ENCODE results near the gene TPRX2. TPM values are rescaled to one million over a fixed set of nuclear protein-coding genes. Genes with fewer than 3 reads are reported as not detected.

Gene TPRX2
- total and polyA plus RNA-seq, 2 donors (not counting 1 experiment from before 2014, with no cell fraction given): not detected

DNA sequence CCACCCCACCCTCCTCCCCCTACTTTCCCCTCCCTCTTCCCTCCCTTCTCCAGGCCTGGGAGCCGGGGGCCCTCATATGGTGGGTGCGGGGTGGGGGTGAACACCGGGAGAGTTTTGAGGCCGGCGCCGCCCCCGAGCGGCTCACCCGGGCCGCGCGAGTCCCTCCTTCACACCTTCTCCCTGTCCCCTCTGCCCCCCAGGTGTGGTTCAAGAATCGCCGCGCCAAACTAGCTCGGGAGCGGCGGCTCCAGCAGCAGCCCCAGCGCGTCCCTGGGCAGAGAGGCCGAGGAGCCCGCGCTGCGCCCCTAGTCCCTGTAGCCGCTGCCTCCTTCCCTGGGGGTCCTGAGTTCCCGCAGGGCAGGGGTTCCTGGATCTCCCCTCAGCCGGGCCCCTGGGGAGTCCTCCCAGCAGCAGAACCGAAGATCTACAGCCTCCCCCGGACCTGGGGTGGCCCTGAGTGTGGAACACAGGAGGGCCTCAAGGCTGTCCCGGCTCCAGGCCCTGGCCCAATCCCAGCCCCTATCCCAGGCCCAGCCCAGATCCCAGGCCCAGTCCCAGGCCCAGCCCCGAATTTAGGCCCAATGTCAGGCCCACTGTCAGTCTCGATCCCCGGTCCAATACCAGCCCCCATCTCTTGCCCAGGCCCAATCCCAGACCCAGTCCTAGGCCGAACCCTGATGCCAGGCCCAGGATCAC lies 1.7 kb downstream of the TPRX2 start:
- Histone ChIP-seq H3K4me1 (ENCODE audit: control insufficient read depth, extremely low read depth, insufficient read depth, low read length) (no peaks in the 10 kb centered on the region), H3K27ac (ENCODE audit: insufficient read depth, low read length) (no peak overlapping the region), H3K4me3 (replicated peaks in 1 of 4; ENCODE audit: control extremely low read depth in 1 of 4, insufficient read depth in 1 of 4, low read depth in 3 of 4, low read length in 4 of 4) (no peak overlapping the region), H3K27me3 (ENCODE audit: control insufficient read depth, insufficient read depth, low read length) (no peaks in the 10 kb centered on the region), H3K36me3 (ENCODE audit: control insufficient read depth, insufficient read depth, low read length) (no peaks in the 10 kb centered on the region), H3K79me2 (ENCODE audit: control insufficient read depth, insufficient read depth, low read length) (no peaks in the 10 kb centered on the region), H3K4me2 (ENCODE audit: extremely low read depth, insufficient read depth, low read length) (no peak overlapping the region), H3K9me3 (ENCODE audit: control insufficient read depth, insufficient read depth, low read depth, low read length) (no peaks in the 10 kb centered on the region), H4K20me1 (ENCODE audit: control insufficient read depth, extremely low read depth, insufficient read depth, low read length) (no peaks in the 10 kb centered on the region), H2AFZ (ENCODE audit: low read length) (no peak overlapping the region), H3K9ac (ENCODE audit: insufficient read depth, low read length) (no peak overlapping the region)
- no peak for DNase-seq (ENCODE audit: low read depth in 2 of 2)
- TF ChIP-seq EZH2 (IDR thresholded peaks at IDR 0.05; ENCODE audit: low read length, missing control alignments): no peak
- TF ChIP-seq, protein P1, sequence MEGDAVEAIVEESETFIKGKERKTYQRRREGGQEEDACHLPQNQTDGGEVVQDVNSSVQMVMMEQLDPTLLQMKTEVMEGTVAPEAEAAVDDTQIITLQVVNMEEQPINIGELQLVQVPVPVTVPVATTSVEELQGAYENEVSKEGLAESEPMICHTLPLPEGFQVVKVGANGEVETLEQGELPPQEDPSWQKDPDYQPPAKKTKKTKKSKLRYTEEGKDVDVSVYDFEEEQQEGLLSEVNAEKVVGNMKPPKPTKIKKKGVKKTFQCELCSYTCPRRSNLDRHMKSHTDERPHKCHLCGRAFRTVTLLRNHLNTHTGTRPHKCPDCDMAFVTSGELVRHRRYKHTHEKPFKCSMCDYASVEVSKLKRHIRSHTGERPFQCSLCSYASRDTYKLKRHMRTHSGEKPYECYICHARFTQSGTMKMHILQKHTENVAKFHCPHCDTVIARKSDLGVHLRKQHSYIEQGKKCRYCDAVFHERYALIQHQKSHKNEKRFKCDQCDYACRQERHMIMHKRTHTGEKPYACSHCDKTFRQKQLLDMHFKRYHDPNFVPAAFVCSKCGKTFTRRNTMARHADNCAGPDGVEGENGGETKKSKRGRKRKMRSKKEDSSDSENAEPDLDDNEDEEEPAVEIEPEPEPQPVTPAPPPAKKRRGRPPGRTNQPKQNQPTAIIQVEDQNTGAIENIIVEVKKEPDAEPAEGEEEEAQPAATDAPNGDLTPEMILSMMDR (conservative IDR thresholded peaks at IDR 0.05 in 1 of 2, IDR thresholded peaks at IDR 0.05 in 1 of 2; ENCODE audit: low read depth in 1 of 2, low read length in 2 of 2): no peak

DNA sequence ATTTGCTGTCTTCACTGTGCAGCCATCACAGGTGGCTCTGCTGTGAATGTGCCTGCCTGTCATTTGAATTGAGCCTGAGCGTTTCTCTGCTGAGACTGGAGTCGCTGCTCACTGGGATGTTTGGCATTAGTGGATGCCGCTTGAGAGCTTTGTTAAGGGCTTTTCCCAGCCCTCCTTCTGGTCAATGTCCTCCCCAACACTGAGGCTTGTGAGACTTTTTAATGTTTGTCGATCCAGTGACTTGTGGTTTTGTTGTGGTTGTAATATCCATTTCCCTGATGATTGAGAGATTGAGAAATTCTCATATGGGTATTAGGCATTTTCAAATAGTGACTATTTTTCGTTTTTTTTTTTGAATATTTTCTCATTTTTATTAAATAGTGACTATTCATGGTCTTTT lies 2.6 kb downstream of the TPRX2 start:
- H3K36me3 ChIP-seq (ENCODE audit: control insufficient read depth, insufficient read depth, low read length): no peaks in the 10 kb centered on the region
- H3K4me1 ChIP-seq (ENCODE audit: control insufficient read depth, extremely low read depth, insufficient read depth, low read length): no peaks in the 10 kb centered on the region
- no peaks in the 10 kb centered on the region for H3K9me3 ChIP-seq (ENCODE audit: control insufficient read depth, insufficient read depth, low read depth, low read length)
- H3K27me3 ChIP-seq (ENCODE audit: control insufficient read depth, insufficient read depth, low read length): no peaks in the 10 kb centered on the region
- H3K9ac ChIP-seq (ENCODE audit: insufficient read depth, low read length): no peak overlapping the region
- no peaks in the 10 kb centered on the region for H4K20me1 ChIP-seq (ENCODE audit: control insufficient read depth, extremely low read depth, insufficient read depth, low read length)
- no peak for DNase-seq (ENCODE audit: low read depth in 2 of 2)
- TF ChIP-seq, protein P1 (conservative IDR thresholded peaks at IDR 0.05 in 1 of 2, IDR thresholded peaks at IDR 0.05 in 1 of 2; ENCODE audit: low read depth in 1 of 2, low read length in 2 of 2): no peak
- no peak for TF ChIP-seq EZH2 (IDR thresholded peaks at IDR 0.05; ENCODE audit: low read length, missing control alignments)
- no peak overlapping the region for H3K27ac ChIP-seq (ENCODE audit: insufficient read depth, low read length)
- H3K4me2 ChIP-seq (ENCODE audit: extremely low read depth, insufficient read depth, low read length): no peak overlapping the region
- no peak overlapping the region for H3K4me3 ChIP-seq (replicated peaks in 1 of 4; ENCODE audit: control extremely low read depth in 1 of 4, insufficient read depth in 1 of 4, low read depth in 3 of 4, low read length in 4 of 4)
- no peaks in the 10 kb centered on the region for H3K79me2 ChIP-seq (ENCODE audit: control insufficient read depth, insufficient read depth, low read length)
- H2AFZ ChIP-seq (ENCODE audit: low read length): no peak overlapping the region

DNA sequence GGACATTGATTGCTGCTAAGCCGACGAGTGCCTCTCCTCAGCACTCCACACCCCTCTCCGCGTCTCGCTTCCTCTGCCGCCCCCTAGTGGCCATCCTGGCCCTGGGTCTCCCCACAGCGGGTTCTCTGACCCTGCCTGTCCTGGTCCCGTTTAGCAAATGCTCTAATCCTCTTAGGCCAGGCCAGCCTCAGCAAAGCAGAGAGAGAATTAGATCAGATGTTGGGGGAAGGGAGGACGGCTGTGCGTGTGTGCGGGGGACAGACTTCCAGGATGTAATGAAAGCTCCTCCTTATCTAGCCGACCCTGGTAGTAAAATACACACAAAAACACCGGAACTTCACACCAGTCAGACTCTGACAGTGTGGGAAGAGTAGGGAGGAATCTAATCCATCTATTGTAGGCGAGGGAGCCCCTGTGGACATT lies 4.5 kb downstream of the TPRX2 start:
- peak; percentile 47 to 63 for DNase-seq (ENCODE audit: low read depth in 2 of 2)
- TF ChIP-seq, protein P1 (conservative IDR thresholded peaks at IDR 0.05 in 1 of 2, IDR thresholded peaks at IDR 0.05 in 1 of 2; ENCODE audit: low read depth in 1 of 2, low read length in 2 of 2): peak; percentile 94 to 97
- TF ChIP-seq EZH2 (IDR thresholded peaks at IDR 0.05; ENCODE audit: low read length, missing control alignments): no peak
- H2AFZ ChIP-seq (ENCODE audit: low read length): no peak overlapping the region

More for the DNA sequence above, 4.5 kb downstream of the TPRX2 start:
- Histone ChIP-seq H3K27me3 (ENCODE audit: control insufficient read depth, insufficient read depth, low read length) (no peaks in the 10 kb centered on the region), H3K4me2 (ENCODE audit: extremely low read depth, insufficient read depth, low read length) (no peak overlapping the region), H4K20me1 (ENCODE audit: control insufficient read depth, extremely low read depth, insufficient read depth, low read length) (no peaks in the 10 kb centered on the region), H3K4me3 (replicated peaks in 1 of 4; ENCODE audit: control extremely low read depth in 1 of 4, insufficient read depth in 1 of 4, low read depth in 3 of 4, low read length in 4 of 4) (no peak overlapping the region), H3K9ac (ENCODE audit: insufficient read depth, low read length) (no peak overlapping the region), H3K36me3 (ENCODE audit: control insufficient read depth, insufficient read depth, low read length) (no peaks in the 10 kb centered on the region), H3K79me2 (ENCODE audit: control insufficient read depth, insufficient read depth, low read length) (no peaks in the 10 kb centered on the region), H3K27ac (ENCODE audit: insufficient read depth, low read length) (no peak overlapping the region), H3K9me3 (ENCODE audit: control insufficient read depth, insufficient read depth, low read depth, low read length) (no peaks in the 10 kb centered on the region), H3K4me1 (ENCODE audit: control insufficient read depth, extremely low read depth, insufficient read depth, low read length) (no peaks in the 10 kb centered on the region)
